Measurements from ENCODE around the gene SERPINB1. TPM values are rescaled to one million over a fixed set of nuclear protein-coding genes. Genes with fewer than 3 reads are reported as not detected.
"Not testable (repeated sequence)": the region's sequence is repeated elsewhere in the genome, so short reads cannot be mapped to it uniquely, and the experiment has no call there.

The SERPINB1 gene
- 22.6 and 28.0 TPM in 2 replicates for total RNA-seq (2014; rRNA removed; shearing (Covaris generic))

DNA sequence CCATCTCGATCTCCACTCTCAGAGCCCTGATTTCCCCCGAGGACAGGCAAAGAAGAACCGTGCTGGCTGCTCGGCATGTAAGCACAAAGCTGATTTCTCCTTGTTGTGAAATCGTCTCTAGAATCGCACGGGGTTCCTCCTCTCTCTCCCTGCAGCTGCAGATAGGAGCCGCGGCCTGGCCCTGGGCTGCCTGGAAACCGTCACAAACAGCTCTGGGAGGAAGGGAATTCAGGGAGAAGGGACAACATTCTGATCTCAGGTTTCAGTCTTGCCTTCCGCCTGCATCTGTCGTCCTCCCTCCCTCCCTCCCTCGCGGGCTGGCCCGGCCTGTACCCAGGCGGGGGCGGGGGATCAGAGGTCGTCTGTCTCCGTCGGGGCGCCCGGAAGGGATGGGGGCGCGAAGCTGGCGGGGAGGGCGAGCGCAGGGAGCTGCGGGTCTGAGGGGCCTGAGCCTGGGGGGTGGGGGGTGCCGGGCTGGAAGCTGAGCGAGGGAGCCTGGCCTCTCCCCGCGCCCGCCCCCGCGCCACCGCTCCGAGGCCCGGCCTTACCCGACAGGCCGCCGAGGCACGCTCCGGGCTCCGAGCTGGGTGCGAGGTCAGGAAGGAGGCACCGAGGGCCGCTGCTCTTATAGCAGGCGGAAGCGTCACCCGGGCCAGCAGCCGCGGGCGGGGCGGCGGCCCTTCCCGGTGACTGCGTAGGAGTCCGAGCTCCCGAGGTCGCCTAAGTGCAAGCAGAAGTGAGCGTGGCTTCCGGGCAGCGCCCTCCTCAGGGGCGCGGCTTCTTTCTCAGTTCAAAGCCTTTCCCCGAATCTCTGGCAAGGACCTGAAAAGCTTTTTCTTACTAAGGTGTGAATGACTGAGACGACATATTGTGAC, at the start of gene SERPINB1:
Gene SERPINB1, minus strand, starts transcription at position 600 of the 875 bp plus-strand sequence. CDS start 1,277 bp downstream, outside the sequence.
- DNase-seq (ENCODE audit: low read depth in 1 of 2, low spot score in 2 of 2) = peak; percentile 80 to 89
- Histone ChIP-seq H3K9me3 (replicated peaks) (no peaks in the 10 kb centered on the region), H3K36me3 (peaks cover 27% of the 10 kb centered on the region), H3K4me3 (peak within 1 kb of the TSS; percentile 45), H3K27me3 (replicated peaks) (no peaks in the 10 kb centered on the region), H3K4me1 (replicated peaks) (peaks cover 42% of the 10 kb centered on the region), H3K27ac (peak within 1 kb of the TSS; percentile 85)

DNA sequence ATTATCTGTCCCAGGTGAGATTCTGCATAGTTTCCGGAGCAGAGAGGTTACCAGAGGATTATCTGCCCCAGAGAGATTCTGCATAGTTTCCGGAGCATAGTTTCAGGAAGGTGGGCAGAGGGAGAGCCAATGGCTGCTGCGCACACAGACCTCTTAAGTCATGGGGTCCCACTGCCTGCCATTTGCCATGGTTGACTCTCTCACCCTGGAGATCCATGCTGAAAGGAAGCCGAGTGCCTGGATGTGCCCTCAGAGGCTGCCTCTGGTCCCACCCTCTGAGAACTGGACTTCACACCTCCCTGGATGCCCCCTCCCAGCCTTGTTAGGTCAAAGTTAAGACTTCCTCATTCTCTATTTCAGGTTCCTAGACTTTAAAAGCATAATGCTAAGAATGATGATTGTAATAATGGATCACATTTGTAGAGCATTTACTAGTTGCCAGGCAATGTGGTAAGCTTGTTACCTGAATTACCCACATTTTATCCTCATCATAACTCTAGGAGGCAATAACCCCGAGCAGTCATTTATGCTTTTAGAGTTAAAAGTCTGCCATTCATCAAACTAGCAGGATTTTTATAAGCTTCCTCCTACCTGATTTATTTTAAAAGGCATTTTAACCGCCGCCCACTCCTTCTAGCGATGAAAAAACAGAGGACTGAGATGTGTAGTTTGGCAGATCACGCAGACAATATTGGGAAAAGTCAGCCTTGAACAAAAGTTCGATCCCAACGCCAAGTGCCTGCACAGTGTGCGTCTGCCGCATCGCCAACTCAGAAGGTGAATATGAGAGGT, 49.5 kb upstream of the SERPINB1 start:
- Histone ChIP-seq H3K4me1 (replicated peaks) (no peaks in the 10 kb centered on the region), H3K4me3 (no peak overlapping the region), H3K27ac (no peak overlapping the region), H3K27me3 (replicated peaks) (no peaks in the 10 kb centered on the region), H3K36me3 (peaks cover 4% of the 10 kb centered on the region; the same call in 1 of the 2 replicates), H3K9me3 (replicated peaks) (no peaks in the 10 kb centered on the region)
- no peak for DNase-seq (ENCODE audit: low read depth in 1 of 2, low spot score in 2 of 2)

DNA sequence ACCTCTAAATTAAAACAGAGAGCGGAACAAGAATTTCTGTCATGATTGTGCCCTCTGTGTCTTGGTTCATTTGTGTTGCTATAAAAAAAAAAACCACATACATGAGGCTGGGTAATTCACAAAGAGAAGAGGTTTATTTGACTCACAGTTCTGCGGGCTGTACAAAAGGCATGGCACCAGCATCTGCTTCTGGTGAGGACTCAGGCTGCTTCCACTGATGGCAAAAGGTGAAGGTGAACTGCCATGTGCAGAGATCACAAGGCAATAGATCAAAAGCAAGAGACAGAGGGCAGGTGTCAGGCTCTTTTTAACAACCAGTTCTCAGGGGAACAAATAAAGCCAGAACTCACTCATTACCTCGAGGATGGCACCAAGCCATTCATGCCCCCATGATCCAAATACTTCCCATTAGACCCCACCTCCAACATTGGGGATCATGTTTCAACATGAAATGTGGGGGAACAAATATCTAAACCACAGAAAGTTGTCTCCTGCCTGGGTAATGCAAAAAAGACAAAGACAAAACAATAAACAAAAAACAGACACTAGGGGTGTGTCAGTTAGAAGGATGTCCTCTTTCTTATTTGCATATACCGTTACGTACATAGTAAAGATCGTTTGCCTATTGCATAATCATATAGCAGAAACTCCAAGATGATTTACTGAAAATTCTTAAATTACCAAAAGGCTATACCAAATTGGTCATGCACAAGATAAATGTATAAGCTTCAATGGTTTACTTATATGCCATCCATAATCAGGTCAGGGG, 44.5 kb upstream of the SERPINB1 start:
- DNase-seq (ENCODE audit: low read depth in 1 of 2, low spot score in 2 of 2) = no peak
- Histone ChIP-seq H3K27ac (no peak overlapping the region), H3K4me3 (no peak overlapping the region), H3K9me3 (replicated peaks) (no peaks in the 10 kb centered on the region), H3K36me3 (no peaks in the 10 kb centered on the region), H3K27me3 (replicated peaks) (no peaks in the 10 kb centered on the region), H3K4me1 (replicated peaks) (no peaks in the 10 kb centered on the region)

DNA sequence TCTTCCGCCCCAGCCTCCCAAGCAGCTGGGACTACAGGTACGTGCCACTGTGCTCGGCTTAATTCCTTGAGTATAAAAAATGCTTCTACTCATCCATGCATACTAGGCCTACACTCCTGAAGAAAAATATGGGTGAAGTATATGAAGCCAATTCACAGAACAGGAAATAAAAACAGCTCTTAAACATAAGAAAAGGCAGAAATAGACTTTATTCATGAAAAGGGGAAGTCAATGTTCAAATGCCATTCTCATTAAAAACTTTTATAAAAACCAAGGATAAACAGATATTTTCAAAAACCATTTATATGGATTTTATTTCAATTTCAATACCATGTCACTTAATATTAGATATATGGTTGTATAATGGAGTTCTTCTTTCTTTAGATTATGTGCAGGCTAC, 43.1 kb upstream of the SERPINB1 start:
- Histone ChIP-seq H3K36me3 (no peaks in the 10 kb centered on the region), H3K27ac (no peak overlapping the region), H3K4me1 (replicated peaks) (no peaks in the 10 kb centered on the region), H3K4me3 (no peak overlapping the region), H3K9me3 (replicated peaks) (no peaks in the 10 kb centered on the region), H3K27me3 (replicated peaks) (no peaks in the 10 kb centered on the region)
- no peak for DNase-seq (ENCODE audit: low read depth in 1 of 2, low spot score in 2 of 2)

DNA sequence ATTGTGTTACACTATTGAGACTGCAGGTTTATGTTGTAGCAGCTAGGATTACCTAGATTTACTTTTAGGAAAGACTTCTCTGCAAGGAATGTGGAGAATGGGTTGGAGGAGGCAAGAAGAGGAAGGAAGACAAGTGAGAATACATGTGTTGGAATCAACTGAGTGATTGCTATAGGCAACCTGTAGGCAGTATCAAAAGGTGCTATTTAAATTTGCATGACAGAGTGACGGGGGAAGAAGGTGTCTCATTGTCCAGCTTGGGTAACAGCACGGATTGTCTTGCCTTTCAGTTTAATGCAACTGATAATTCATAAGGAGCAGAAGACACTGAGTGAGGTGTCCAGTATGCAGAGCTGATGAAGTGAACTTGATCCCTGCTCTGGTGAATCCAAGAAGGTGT, 42.0 kb upstream of the SERPINB1 start:
- H3K9me3 ChIP-seq (replicated peaks) = no peaks in the 10 kb centered on the region
- no peaks in the 10 kb centered on the region for H3K27me3 ChIP-seq (replicated peaks)
- no peak for DNase-seq (ENCODE audit: low read depth in 1 of 2, low spot score in 2 of 2)
- no peak overlapping the region for H3K27ac ChIP-seq
- H3K4me3 ChIP-seq = no peak overlapping the region
- H3K36me3 ChIP-seq = no peaks in the 10 kb centered on the region
- H3K4me1 ChIP-seq (replicated peaks) = no peaks in the 10 kb centered on the region

DNA sequence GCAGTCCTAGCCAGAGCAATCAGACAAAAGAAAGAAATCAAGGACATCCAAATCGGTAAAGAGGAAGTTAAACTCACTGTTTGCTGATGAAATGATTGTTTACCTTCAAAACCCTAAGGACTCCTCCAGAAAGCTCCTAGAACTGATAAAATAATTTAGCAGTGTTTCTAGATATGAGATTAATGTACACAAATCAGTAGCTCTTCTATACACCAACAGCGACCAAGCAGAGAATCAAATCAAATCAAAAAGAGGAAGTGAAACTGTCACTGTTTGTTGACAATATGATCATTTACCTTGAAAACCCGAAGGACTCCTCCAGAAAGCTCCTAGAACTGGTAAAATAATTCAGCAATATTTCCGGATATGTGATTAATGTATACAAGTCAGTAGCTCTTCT, 39.8 kb upstream of the SERPINB1 start:
- no peaks in the 10 kb centered on the region for H3K36me3 ChIP-seq
- peaks cover 16% of the 10 kb centered on the region for H3K4me1 ChIP-seq (replicated peaks)
- H3K27me3 ChIP-seq (replicated peaks) = no peaks in the 10 kb centered on the region
- H3K27ac ChIP-seq = no peak overlapping the region
- no peaks in the 10 kb centered on the region for H3K9me3 ChIP-seq (replicated peaks)
- DNase-seq (ENCODE audit: low read depth in 1 of 2, low spot score in 2 of 2) = no peak
- H3K4me3 ChIP-seq = no peak overlapping the region

DNA sequence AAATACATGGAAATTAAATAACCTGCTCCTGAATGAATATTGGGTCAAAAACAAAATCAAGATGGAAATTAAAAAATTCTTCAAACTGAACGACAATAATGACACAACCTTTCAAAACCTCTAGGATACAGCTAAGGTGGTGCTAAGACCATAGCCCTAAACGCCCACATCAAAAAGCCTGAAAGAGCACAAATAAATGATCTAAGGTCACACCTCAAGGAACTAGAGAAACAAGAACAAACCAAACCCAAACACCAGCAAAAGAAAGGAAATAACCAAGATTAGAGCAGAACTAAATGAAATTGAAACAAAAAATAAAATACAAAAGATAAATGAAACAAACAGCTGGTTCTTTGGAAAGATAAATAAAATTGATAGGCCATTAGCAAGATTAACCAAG, 38.5 kb upstream of the SERPINB1 start:
- not testable (repeated sequence) for H3K9me3 ChIP-seq (replicated peaks); H3K27me3 ChIP-seq (replicated peaks); DNase-seq (ENCODE audit: low read depth in 1 of 2, low spot score in 2 of 2); H3K36me3 ChIP-seq; H3K27ac ChIP-seq; H3K4me3 ChIP-seq
- H3K4me1 ChIP-seq (replicated peaks) = peaks cover 26% of the 10 kb centered on the region

DNA sequence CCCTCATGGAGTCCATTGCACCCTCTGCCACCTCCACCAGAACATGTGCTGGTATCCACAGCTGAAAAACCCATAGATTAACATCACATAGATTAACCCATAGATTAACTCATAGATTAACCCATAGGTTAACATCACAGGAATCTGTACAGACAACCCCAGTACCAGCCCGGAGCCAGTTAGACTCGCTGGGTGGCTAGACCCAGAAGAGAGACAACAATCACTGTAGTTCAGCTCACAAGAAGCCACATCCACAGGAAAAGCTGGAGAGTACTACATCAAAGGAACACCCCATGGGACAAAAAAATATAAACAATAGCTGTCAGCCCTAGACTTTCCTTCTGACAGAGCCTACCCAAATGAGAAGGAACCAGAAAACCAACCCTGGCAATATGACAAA, 36.3 kb upstream of the SERPINB1 start:
- H3K9me3 ChIP-seq (replicated peaks) = no peaks in the 10 kb centered on the region
- no peak for DNase-seq (ENCODE audit: low read depth in 1 of 2, low spot score in 2 of 2)
- H3K36me3 ChIP-seq = no peaks in the 10 kb centered on the region
- H3K4me1 ChIP-seq (replicated peaks) = peaks cover 26% of the 10 kb centered on the region
- H3K4me3 ChIP-seq = no peak overlapping the region
- H3K27ac ChIP-seq = no peak overlapping the region
- H3K27me3 ChIP-seq (replicated peaks) = no peaks in the 10 kb centered on the region

DNA sequence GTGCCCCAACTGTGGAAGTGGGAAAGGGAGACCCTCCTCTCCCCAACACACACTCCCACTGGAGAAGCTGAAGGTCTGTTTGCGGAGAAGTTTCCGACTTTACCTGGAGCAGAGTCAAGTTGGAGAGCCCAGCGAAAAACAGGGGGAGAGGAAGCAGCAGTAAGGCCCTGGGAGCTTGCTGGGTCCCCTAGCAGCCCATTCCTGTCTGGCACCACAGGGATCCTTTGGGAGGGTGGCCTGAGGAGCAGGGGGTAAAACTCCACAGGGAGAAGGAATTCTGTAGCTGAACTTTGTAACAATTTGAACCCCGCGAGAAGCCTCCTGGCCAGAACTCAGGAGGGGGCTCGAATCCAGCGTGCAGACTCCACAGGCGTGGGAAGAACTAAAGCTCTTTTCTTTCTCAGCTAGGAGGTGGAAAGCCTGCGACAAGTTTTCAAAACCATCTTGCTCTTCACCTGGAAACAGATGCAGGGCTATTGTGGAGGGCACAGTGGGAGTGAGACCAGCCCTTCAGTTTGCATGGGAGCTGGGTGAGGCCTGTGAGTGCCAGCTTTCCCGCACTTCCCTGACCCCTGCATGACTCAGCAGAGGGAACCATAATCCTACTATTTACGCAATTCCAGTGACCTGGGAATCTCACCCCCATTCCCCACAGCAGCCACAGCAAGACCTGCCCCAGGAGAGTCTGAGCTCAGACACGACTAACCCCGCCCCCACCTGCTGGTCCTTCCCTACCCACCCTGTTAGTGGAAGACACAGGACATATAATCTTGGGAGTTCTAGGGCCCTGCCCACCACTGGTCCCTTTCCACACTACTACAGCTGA, 35.6 kb upstream of the SERPINB1 start:
- Histone ChIP-seq H3K4me3 (no peak overlapping the region), H3K9me3 (replicated peaks) (no peaks in the 10 kb centered on the region), H3K27ac (peak overlapping the region; percentile 62), H3K27me3 (replicated peaks) (no peaks in the 10 kb centered on the region), H3K4me1 (replicated peaks) (peaks cover 26% of the 10 kb centered on the region), H3K36me3 (no peaks in the 10 kb centered on the region)
- DNase-seq (ENCODE audit: low read depth in 1 of 2, low spot score in 2 of 2) = peak in 1 of 2 experiments; percentile 47

DNA sequence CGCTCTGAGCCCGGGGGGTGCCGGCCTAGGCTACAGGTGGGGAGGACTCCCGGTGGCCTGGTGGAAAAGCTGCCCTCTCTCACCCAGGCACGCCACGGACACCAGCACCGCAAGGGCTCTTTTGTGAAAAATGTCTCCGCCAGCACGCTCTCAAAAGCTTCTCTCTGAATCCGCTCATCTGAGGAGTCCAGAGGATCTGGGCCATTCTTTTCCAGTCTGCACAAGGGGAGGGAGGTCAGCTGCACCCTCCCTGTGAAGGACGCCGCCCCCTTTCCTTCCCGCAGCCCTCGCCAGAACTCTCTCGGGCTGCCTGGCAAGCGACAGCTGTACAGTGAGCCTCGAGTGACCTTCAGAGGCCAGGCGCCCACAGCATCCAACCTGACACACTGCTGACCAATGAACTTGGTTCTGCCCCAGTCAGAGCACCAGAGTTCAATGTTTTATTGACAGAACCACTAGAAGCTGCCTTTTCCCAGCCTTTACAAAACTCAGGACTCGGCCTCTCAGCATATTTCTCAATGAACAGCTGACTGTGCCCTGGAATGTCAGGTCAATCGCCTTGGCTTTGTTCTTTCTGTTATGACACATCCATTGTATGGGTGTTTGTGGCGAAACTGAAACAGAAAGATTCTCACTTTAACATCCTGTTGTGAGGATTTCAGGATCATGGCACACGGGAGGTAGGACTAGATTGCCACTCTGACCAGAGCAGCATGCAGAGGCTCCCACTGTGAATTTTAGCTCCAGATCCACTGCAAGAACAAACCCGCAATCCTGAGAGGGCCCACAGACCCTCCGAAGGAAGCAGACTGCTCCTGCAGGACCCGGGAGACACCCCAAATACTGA, 34.8 kb upstream of the SERPINB1 start:
- Histone ChIP-seq H3K4me1 (replicated peaks) (peaks cover 26% of the 10 kb centered on the region), H3K36me3 (no peaks in the 10 kb centered on the region), H3K4me3 (no peak overlapping the region), H3K27me3 (replicated peaks) (no peaks in the 10 kb centered on the region), H3K9me3 (replicated peaks) (no peaks in the 10 kb centered on the region), H3K27ac (peak overlapping the region; percentile 62)
- peak; percentile 65 to 76 for DNase-seq (ENCODE audit: low read depth in 1 of 2, low spot score in 2 of 2)

DNA sequence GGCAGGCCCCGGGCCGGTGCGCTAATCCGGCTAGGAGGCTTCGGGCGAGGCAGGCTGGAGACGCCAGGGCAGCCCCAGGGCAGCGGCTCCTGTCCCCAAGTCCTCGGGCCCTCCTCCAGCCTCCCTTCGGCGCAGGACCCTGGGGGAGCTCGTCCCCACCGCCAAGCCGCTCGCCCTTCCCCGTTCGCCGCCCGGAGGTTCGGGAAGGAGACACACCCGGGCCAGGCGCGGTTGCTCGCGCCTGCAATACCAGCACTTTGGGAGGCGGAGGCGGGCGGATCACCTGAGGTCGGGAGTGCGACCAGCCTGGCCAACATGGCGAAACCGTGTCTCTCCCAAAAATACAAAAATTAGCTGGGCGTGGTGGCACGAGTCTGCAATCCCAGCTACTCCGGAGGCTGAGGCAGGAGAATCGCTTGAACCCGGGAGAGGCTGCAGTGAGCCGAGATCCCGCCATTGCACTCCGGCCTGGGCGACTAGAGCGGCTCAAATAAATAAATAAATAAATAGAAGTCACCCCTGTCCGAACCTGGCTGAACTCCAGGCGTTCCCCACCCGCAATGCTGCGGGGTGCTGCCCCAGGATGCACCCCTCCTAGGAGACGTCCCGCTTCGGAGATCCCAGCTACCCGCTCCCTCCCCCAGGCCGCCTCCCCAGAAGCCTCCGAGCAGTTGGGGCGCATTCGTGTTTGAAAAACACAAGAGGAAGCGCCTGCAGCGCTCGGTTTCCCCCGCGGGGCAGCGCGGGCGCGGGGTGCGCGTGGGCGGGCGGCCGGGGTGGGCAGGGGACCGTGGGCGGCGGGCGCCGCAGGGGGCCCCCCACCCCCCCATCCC, 33.9 kb upstream of the SERPINB1 start:
- Histone ChIP-seq H3K27ac (no peak overlapping the region), H3K4me1 (replicated peaks) (peaks cover 26% of the 10 kb centered on the region), H3K36me3 (no peaks in the 10 kb centered on the region), H3K4me3 (no peak overlapping the region), H3K27me3 (replicated peaks) (no peaks in the 10 kb centered on the region), H3K9me3 (replicated peaks) (no peaks in the 10 kb centered on the region)
- no peak for DNase-seq (ENCODE audit: low read depth in 1 of 2, low spot score in 2 of 2)

DNA sequence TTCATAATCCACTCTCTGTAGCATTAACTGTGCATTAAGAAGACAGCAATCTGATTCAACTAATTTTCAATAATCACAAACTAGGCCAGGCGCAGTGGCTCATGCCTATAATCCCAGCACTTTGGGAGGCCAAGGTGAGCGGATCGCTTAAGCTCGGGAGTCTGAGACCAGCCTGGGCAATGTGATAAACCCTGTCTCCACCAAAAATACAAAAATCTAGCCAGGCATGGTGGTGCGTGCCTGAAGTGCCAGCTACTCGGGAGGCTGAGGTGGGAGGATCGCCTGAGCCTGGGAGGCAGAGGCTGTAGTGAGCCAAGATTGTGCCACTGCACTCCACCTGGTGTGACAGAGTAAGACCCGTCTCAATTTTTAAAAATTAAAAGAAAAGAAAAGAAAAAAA, 32.0 kb upstream of the SERPINB1 start:
- Histone ChIP-seq H3K9me3 (replicated peaks) (no peaks in the 10 kb centered on the region), H3K27me3 (replicated peaks) (no peaks in the 10 kb centered on the region), H3K4me3 (no peak overlapping the region), H3K4me1 (replicated peaks) (peaks cover 26% of the 10 kb centered on the region), H3K36me3 (no peaks in the 10 kb centered on the region), H3K27ac (no peak overlapping the region)
- no peak for DNase-seq (ENCODE audit: low read depth in 1 of 2, low spot score in 2 of 2)

Data from SJSA1 (cell line).